ENCODE data around the gene DCANP1. TPM values are rescaled to one million over a fixed set of nuclear protein-coding genes. Genes with fewer than 3 reads are reported as not detected.

Gene DCANP1
- total and polyA plus RNA-seq, 4 donors: 0.05 TPM; not detected in 3

DNA sequence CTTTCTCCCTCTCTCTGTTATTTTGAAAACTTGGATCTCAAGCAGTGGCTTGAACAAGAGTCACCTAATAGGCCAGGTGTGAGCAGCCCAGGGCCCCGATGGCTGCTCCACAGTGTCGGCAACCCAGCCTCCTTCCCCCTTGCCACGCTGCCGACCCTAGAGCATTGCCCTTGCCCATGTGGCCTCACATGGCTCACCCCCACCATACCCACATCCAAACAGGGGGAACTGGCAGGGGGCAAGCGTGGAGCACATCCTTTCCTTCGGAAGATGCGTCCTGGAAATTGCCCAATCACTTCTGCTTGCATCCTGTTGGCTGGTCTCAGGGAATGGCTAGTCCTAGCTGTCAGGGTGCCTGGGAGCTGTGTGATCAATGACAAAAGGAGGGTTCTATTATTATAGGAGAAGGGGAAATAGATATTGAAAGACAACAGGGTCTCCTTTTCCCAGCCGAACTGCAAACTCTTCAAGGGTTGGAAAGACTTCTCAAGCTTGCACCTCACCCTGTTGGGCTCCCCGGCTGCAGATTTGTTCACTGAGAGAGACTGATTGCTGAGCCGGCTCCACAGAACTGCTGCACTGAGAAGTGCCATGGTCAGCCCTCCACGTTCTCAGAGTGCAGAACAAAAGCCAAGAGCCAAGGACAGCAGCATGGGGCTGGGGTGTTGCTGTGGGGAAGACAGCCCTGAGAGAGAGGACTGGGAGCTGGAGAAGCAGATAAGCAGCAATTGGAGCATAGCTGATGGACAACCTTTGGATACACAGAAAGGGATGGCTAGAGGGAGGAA, 13.3 kb upstream of the DCANP1 start:
- Histone ChIP-seq H3K9ac (ENCODE audit: low read depth in 1 of 2, low read length in 2 of 2) (no peak overlapping the region), H3K27ac (ENCODE audit: low read depth in 1 of 2, low read length in 2 of 2) (no peak overlapping the region), H3K36me3 (ENCODE audit: control insufficient read depth in 4 of 4, insufficient read depth in 3 of 4, low read depth in 1 of 4, low read length in 3 of 4) (no peaks in the 10 kb centered on the region), H3K27me3 (ENCODE audit: control insufficient read depth in 4 of 4, insufficient read depth in 4 of 4, low read length in 3 of 4) (peaks cover 0 to 8% (median 3%) of the 10 kb centered on the region in 4 donors), H3K4me1 (ENCODE audit: control insufficient read depth in 4 of 4, insufficient read depth in 4 of 4, low read length in 3 of 4) (peaks cover 0 to 2% (median 0%) of the 10 kb centered on the region in 4 donors), H3K4me3 (ENCODE audit: low read depth in 1 of 3, low read length in 3 of 3) (no peak overlapping the region), H3K9me3 (ENCODE audit: control insufficient read depth in 4 of 4, low read length in 3 of 4) (no peaks in the 10 kb centered on the region)
- no peak for TF ChIP-seq JUND (IDR thresholded peaks at IDR 0.05)
- TF ChIP-seq FOXA2 (IDR thresholded peaks at IDR 0.05): no peak
- no peak for TF ChIP-seq RAD21 (IDR thresholded peaks at IDR 0.05)
- no peak for TF ChIP-seq HNF4A (conservative IDR thresholded peaks at IDR 0.05)
- TF ChIP-seq REST (IDR thresholded peaks at IDR 0.05): no peak
- no peak for TF ChIP-seq SP1 (IDR thresholded peaks at IDR 0.05)
- TF ChIP-seq, protein P1, sequence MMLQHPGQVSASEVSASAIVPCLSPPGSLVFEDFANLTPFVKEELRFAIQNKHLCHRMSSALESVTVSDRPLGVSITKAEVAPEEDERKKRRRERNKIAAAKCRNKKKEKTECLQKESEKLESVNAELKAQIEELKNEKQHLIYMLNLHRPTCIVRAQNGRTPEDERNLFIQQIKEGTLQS (IDR thresholded peaks at IDR 0.05): no peak
- TF ChIP-seq, protein P2, sequence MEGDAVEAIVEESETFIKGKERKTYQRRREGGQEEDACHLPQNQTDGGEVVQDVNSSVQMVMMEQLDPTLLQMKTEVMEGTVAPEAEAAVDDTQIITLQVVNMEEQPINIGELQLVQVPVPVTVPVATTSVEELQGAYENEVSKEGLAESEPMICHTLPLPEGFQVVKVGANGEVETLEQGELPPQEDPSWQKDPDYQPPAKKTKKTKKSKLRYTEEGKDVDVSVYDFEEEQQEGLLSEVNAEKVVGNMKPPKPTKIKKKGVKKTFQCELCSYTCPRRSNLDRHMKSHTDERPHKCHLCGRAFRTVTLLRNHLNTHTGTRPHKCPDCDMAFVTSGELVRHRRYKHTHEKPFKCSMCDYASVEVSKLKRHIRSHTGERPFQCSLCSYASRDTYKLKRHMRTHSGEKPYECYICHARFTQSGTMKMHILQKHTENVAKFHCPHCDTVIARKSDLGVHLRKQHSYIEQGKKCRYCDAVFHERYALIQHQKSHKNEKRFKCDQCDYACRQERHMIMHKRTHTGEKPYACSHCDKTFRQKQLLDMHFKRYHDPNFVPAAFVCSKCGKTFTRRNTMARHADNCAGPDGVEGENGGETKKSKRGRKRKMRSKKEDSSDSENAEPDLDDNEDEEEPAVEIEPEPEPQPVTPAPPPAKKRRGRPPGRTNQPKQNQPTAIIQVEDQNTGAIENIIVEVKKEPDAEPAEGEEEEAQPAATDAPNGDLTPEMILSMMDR (IDR thresholded peaks at IDR 0.05; ENCODE audit: low read depth, low read length, missing input control): no peak
- TF ChIP-seq RXRA (IDR thresholded peaks at IDR 0.05): no peak
- TF ChIP-seq EGR1 (IDR thresholded peaks at IDR 0.05; ENCODE audit: low read depth in 2 of 2): no peak
- no peak for TF ChIP-seq NR2F2 (IDR thresholded peaks at IDR 0.05)
- TF ChIP-seq YY1 (IDR thresholded peaks at IDR 0.05): no peak
- TF ChIP-seq GABPA (IDR thresholded peaks at IDR 0.05 in 1 of 2, conservative IDR thresholded peaks at IDR 0.05 in 1 of 2): no peak
- TF ChIP-seq ZBTB33 (IDR thresholded peaks at IDR 0.05): no peak
- TF ChIP-seq HNF4G (IDR thresholded peaks at IDR 0.05): no peak
- no peak for TF ChIP-seq TAF1 (conservative IDR thresholded peaks at IDR 0.05)
- TF ChIP-seq, protein P3, sequence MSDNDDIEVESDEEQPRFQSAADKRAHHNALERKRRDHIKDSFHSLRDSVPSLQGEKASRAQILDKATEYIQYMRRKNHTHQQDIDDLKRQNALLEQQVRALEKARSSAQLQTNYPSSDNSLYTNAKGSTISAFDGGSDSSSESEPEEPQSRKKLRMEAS (IDR thresholded peaks at IDR 0.05): no peak
- no peak for DNase-seq (ENCODE audit: low spot score)
- WGBS: 72% methylated on average over 11 of the region's 11 CpGs
